NCI-H2196 treated with DMSO at 0.1 percent for 48 hours (cell line): ENCODE data around the gene MEI1.
A peak's percentile ranks its signal among the peaks of the same experiment; 100 is the strongest.
"Not testable (repeated sequence)": the region's sequence is repeated elsewhere in the genome, so short reads cannot be mapped to it uniquely, and the experiment has no call there.

Experiments used
- DNase-seq: peaks from one replicate; lab custom pipeline; 2025; ENCODE audit not compliant: unreplicated experiment; lab: John Stamatoyannopoulos, UW

MEI1 gene

GRCh38 chr22:41699264-41700107, at the start of gene MEI1:
MEI1 (plus strand) TSS chr22:41699503; CDS start chr22:41699539, 36 bp downstream.
- no peak for DNase-seq

GRCh38 chr22:41650229-41650628, 49.1 kb upstream of the MEI1 start:
- DNase-seq = no peak

- DNase-seq = no peak
These were observed 48.5 kb upstream of the MEI1 start for GRCh38 chr22:41650821-41651220.

- DNase-seq = no peak
These were observed 45.0 kb upstream of the MEI1 start for GRCh38 chr22:41654322-41654721.

GRCh38 chr22:41656556-41656955, 42.7 kb upstream of the MEI1 start:
- DNase-seq = no peak

GRCh38 chr22:41657709-41658108, 41.6 kb upstream of the MEI1 start:
- no peak for DNase-seq

- no peak for DNase-seq
These were observed 40.4 kb upstream of the MEI1 start for GRCh38 chr22:41658869-41659268.

GRCh38 chr22:41659941-41660340, 39.4 kb upstream of the MEI1 start:
- no peak for DNase-seq

GRCh38 chr22:41660416-41660815, 38.9 kb upstream of the MEI1 start:
- DNase-seq = peak; percentile 42

GRCh38 chr22:41661088-41661487, 38.2 kb upstream of the MEI1 start:
- no peak for DNase-seq

GRCh38 chr22:41661713-41662112, 37.6 kb upstream of the MEI1 start:
- DNase-seq = no peak

GRCh38 chr22:41663594-41663993, 35.7 kb upstream of the MEI1 start:
- DNase-seq = not testable (repeated sequence)

- DNase-seq = no peak
These were observed 34.8 kb upstream of the MEI1 start for GRCh38 chr22:41664490-41664889.

GRCh38 chr22:41664951-41665350, 34.4 kb upstream of the MEI1 start:
- no peak for DNase-seq

- DNase-seq = no peak
These were observed 30.1 kb upstream of the MEI1 start for GRCh38 chr22:41668971-41669911.

- DNase-seq = not testable (repeated sequence)
These were observed 27.2 kb upstream of the MEI1 start for GRCh38 chr22:41672096-41672495.

GRCh38 chr22:41672780-41673509, 26.4 kb upstream of the MEI1 start:
- DNase-seq = no peak

GRCh38 chr22:41674846-41675340, 24.4 kb upstream of the MEI1 start:
- DNase-seq = no peak

GRCh38 chr22:41676134-41676533, 23.2 kb upstream of the MEI1 start:
- DNase-seq = no peak

- no peak for DNase-seq
These were observed 17.7 kb upstream of the MEI1 start for GRCh38 chr22:41681616-41682015.
